ENCODE results near the gene ZSCAN12.

GRCh38 chr6:28402197-28402596 is 2.6 kb upstream of the ZSCAN12 start:
- TF ChIP-seq CTCF (IDR thresholded peaks at IDR 0.05) (no peak), POLR2A (IDR thresholded peaks at IDR 0.05) (no peak)
